Renal cortex interstitium (tissue), 11 donors: ENCODE measurements around the gene STARD3. TPM values are rescaled to one million over a fixed set of nuclear protein-coding genes. Genes with fewer than 3 reads are reported as not detected.

ENCODE experiments used
- DNase-seq, 11 donors: peaks; one replicate each; pipeline ENCODE4 v3.0.0-alpha.2; 2013; ENCODE audit warnings: low read depth in 9 of 11, low spot score in 4 of 11; ENCODE audit errors: extremely low read depth in 1 of 11
- polyA plus RNA-seq, 3 donors: library from polyadenylated mRNA; unstranded; fragments of 120-200 nt; gene quantifications; one replicate each; pipeline ENCODE4 v1.2.1, GENCODE V29; 2013; ENCODE audit not compliant: insufficient read length in 3 of 3

STARD3 gene
- polyA plus RNA-seq, 3 donors = 47.2 to 52.1 (median 51.6) TPM

DNA sequence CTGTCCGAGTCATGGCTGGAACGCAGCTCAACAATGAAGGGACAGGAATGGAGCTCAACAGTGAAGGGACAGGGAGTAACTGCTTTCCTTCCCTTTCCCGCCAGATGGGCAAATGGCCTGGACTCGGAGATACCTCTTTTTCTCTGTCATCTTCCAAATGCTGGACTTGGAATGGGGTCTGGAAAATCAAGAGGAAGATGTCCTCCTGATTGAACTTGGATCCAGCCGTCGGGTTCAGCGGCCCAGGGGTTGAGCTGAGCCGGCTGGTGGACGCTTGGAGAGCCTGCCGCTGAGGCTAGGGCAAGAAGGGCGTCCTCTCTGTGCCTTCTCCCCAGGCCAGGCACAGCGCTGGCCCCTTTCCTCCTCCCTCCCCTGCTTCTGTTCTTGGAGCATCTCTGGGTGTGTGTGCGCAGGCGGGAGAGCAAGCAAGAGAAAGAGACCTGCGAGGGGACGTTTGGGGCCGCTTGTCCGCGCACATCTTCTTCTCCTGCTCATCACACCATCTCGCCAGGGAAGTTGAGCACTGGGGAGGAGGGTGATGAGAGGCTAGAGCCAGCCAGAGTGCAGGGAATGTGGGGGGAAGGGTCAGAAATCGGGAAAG lies 35.8 kb upstream of the STARD3 start:
- no peak for DNase-seq

GRCh38 chr17:39601758-39602532 lies 35.0 kb upstream of the STARD3 start:
- DNase-seq = no peak

GRCh38 chr17:39602533-39603303 lies 34.2 kb upstream of the STARD3 start:
- DNase-seq = no peak

DNA sequence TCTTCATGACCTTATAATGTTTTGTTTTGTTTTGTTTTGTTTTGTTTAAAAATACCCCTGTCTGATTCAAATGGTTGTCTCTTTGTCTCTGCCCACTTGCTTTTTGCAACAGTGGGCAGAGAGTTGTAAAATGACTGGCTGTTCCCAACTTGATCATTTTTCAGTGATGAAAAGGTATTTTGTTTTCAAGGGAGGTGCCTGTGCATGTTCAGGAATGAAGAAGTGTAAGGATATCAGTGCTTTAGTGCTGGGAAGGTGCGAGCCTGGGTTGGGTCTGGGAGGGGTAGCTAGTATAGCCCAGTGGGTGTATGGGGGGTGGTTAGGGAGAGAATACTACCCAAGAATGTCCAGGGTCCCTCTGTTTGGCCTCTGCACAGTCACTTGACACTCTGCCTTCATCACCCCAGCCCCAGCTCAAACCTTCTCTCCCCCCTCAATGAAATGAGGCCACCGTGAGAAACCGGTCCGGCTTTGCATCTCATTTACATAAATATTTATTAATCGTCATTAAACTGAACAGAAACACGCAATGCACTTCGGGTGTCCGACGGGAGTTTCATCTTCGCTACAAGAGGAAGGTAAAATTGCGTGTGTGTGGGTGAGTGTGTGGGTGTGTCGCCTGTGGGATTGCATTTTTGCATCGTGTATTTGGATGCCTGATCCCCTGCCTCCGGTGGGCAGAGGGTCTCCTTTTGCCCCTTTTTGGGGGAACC lies 33.5 kb upstream of the STARD3 start:
- DNase-seq = no peak

DNA sequence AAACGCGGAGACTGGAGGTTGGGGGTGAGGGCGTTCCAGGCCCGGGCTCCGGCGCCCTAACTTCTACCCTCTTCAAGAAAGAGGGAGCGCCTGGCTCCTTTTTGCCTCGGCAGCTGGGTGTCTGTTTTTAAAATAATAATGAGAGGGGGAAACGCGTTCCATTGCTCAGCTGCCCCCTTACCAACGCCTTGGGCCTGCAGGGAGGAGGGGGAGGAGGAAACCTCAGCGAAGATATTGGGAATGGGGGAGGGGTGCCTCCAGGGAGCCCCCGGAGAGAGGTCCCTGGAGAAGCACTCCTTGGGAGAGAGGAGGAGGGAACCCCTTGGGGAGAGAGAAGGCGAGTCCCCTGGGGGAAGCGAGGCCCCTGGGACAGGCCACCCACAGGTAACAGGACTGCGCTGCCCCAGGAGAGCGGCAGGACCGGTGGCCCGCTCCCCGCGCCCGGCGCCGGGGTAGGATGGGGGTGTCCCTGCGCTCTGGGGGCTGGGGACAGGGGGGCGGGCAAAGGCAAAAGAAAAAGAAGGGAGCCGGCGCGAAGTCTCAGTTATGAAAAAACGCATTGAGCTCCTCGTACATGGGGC lies 31.9 kb upstream of the STARD3 start:
- DNase-seq = no peak

DNA sequence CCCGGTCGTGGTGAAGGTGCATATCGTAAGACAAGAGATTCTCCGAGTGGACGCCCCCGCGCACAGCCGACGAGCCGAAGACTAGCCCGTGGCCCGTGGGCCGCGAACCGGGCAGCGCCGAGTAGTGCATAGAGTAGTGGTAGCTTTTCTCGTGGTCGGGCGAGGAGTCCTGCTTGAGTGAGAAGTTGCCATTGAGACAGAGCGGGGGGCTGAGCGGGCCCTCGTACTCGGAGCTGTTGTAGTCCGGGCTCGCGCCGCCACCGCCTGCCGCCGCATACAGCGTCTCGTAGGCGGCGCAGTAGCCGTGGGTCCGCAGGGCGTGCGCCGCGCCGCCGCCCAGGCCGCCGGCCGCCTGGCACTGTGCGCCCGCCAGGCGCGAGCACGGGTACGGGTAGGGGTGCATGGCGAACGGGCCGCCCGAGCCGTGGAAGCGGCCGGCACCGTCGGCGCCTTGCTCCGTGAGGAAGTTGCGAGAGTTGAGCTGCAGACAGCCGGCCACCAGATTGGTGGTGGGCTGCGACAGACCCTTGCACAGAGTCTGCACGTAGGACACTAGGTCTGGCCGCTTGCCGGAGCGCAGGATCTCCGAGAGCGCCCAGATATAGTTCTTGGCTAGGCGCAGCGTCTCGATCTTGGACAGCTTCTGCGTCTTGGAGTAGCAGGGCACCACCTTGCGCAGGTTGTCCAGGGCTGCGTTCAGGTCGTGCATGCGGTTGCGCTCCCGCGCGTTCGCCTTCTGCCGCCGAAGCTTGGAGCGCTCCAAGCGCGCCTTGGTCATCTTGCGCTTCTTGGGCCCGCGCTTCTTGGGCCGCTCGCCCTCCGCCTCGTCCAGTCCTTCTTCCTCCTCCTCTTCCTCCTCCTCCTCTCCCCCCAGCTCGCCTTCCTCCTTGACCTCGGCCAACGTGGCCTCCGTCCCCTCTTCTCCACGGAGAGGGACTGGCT lies 31.2 kb upstream of the STARD3 start:
- no peak for DNase-seq

GRCh38 chr17:39606434-39607056 lies 30.4 kb upstream of the STARD3 start:
- no peak for DNase-seq

DNA sequence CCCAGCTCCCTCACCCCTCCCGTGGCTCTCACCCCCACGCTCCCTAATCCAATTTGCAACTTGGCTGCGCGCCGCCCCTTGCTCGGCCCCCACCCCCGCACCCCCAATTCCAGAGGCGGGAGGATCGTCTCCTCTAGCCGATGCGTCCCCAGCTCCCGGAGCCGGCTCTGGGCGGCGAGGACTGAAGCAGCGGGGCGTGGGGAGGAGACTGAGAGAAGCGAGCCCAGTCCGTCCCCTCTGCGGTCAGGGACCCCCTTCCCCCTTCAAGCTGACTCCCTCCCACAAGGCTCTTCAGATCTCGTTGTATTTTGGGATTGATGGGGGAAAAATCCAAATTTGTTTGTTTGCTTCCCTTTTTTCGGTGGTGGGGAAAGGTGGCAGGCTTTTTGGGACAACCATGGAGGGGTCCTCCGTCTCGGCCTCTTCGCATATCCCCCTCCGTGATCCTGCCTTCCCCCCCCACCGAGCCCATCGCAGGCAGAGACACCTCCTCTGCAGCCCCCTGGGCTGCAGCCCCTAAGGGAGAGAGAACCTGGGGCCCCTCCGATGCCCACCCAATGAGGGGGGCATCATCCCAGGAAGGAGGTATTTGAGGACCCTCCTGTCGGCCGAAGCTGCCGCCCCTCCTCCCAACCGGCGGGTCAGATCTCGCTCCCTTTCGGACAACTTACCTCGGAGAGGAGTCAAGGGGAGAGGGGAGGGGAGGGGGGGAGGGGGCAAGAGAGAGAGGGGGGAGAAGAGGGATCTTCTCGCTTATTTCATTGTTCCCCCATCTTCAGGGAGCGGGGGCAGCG lies 29.7 kb upstream of the STARD3 start:
- DNase-seq = no peak

- DNase-seq = no peak
These were observed 29.2 kb upstream of the STARD3 start, which contains the start of gene NEUROD2 for GRCh38 chr17:39607851-39608130. Gene NEUROD2 (minus strand): TSS chr17:39607920. CDS start chr17:39606599, 1,321 bp downstream.

GRCh38 chr17:39608142-39608981 lies 28.6 kb upstream of the STARD3 start:
- DNase-seq = no peak

- DNase-seq = no peak
These were observed 27.4 kb upstream of the STARD3 start for GRCh38 chr17:39609416-39610025.

- no peak for DNase-seq
These were observed 25.4 kb upstream of the STARD3 start for GRCh38 chr17:39611401-39612112.

GRCh38 chr17:39612291-39612894 lies 24.6 kb upstream of the STARD3 start:
- no peak for DNase-seq

GRCh38 chr17:39612935-39613464 lies 23.9 kb upstream of the STARD3 start:
- DNase-seq = no peak
